MG63 (cell line): Measurements from ENCODE around the gene CGNL1. TPM values are rescaled to one million over a fixed set of nuclear protein-coding genes. Genes with fewer than 3 reads are reported as not detected.

Experiments
- DNase-seq: peaks from one replicate; pipeline ENCODE4 v3.0.0-alpha.2; 2020
- H3K27me3 ChIP-seq: fragments of 250-450 bp; sonication (Bioruptor Pico); 2 replicates; pipeline ENCODE4 v1.5.1; 2020; ENCODE audit warnings: mild to moderate bottlenecking, moderate library complexity
- H3K36me3 ChIP-seq: fragments of 250-450 bp; sonication (Bioruptor Pico); 2 replicates; pipeline ENCODE4 v1.5.1; 2020; ENCODE audit warnings: mild to moderate bottlenecking, moderate library complexity
- H3K4me3 ChIP-seq: fragments of 250-450 bp; sonication (Bioruptor Pico); 2 replicates; pipeline ENCODE4 v1.5.1; 2020; ENCODE audit warnings: mild to moderate bottlenecking, moderate library complexity
- H3K9me3 ChIP-seq: fragments of 250-450 bp; sonication (Bioruptor Pico); 2 replicates; pipeline ENCODE4 v1.5.1; 2020; ENCODE audit warnings: mild to moderate bottlenecking, moderate library complexity
- total RNA-seq: library from RNA; depleted of rRNA; stranded (reverse); fragments of >200 nt; shearing (Covaris generic); gene quantifications from 2 replicates; pipeline ENCODE4 v1.2.3, GENCODE V29; 2014; ENCODE audit warnings: low replicate concordance

The CGNL1 gene
- total RNA-seq, 1 experiment from 2014 or later: 0.03 TPM

DNA sequence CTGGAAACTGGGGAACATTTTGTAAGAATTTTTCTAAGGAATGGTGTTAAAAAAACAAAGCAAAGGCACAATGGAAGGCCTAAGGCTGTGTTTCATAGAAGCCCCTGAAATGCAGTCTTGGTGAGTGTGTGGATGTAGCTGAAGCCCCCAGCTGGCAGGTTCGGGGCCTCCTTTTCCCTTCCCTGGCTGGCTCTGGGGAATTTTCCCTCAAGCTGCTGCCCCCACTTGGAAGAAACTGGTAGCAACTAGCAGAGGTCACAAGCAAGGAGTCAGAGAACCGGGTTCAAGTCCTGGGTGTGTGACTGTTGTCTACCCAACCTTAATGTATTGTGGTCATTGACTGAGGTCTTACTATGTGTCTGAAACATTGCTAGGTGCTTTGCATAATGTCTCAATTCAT lies 130.1 kb downstream of the CGNL1 start:
- Histone ChIP-seq H3K4me3 (no peak overlapping the region), H3K9me3 (no peaks in the 10 kb centered on the region), H3K36me3 (no peaks in the 10 kb centered on the region), H3K27me3 (no peaks in the 10 kb centered on the region)
- DNase-seq: no peak

DNA sequence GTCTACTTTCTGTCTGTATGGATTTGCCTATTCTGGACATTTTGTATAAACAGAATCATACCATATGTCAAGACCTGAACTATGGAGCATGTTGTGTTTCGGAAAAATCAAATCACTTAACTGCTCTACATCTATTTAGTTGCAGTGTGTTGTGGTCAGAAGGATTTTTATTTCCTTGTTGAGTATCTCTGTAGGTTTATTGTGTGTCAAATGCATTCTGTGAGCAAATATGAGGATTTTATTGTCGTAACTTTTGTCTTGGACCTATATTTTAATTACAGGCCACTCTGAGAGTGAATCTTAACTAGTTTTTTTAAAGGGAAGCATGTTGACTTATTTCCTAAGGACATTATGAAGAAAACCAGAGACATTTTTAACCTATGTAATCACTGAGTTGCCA lies 130.8 kb downstream of the CGNL1 start:
- Histone ChIP-seq H3K27me3 (no peaks in the 10 kb centered on the region), H3K9me3 (no peaks in the 10 kb centered on the region), H3K36me3 (no peaks in the 10 kb centered on the region), H3K4me3 (no peak overlapping the region)
- DNase-seq: no peak

DNA sequence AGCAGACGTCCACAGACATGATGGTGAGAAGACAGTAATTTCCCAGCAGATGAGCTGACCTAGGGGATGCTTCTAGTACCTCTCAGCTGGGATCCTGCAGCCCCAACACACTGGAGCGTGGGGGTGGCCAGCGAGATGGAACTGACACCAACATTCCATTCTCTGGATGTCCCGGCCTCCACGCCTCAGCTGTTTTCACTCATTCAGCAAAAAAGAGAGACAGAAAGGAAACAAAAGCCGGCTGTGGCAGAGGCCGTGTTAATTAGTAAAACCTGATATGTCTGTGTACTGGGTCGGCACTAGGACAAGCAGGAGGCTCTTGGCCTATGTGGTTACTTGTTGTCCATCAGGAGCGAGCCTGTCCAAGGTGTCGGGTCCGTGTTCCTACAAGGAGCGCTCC lies 132.8 kb downstream of the CGNL1 start:
- DNase-seq: no peak
- Histone ChIP-seq H3K36me3 (no peaks in the 10 kb centered on the region), H3K4me3 (no peak overlapping the region), H3K9me3 (no peaks in the 10 kb centered on the region), H3K27me3 (no peaks in the 10 kb centered on the region)

DNA sequence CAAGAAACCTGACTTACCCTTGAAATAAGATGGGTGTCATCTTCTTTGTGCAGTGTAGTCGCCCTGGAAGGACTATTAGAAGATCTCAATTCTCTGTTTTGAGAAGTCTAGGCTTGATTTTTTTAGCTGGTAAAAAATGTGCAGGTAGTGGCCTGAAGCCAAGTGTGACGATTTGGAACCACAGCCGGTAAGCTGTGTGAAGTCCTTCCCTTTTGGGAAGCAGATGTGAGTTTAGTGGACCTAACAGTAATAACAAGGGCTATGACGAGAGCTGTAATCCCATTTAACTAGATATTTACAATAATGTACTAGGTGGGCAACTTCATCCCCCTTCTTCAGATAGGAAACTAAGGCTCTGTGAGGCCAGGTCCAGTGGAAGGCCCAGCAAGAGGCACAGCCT lies 133.7 kb downstream of the CGNL1 start:
- H3K27me3 ChIP-seq: no peaks in the 10 kb centered on the region
- H3K4me3 ChIP-seq: no peak overlapping the region
- DNase-seq: no peak
- no peaks in the 10 kb centered on the region for H3K9me3 ChIP-seq
- H3K36me3 ChIP-seq: no peaks in the 10 kb centered on the region

DNA sequence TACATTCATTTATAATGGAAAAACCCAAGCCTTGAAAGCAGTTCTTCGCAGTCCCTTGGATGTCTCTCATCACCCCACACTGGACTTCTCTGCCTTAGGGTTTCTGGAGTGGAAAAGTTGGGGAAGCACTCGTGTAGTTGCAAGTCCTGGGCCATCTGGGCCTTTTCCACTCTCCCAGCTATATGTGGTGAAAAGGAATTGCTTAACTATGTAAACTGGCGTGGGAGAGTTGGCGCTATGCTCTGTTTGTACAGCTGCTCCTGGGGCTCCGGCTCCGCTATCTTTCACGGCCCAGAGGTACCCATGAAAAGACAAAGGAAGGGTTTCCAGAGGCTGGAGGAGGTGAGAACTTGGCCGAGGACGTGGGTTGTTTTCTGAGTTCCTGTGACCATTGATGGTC lies 134.3 kb downstream of the CGNL1 start:
- Histone ChIP-seq H3K36me3 (no peaks in the 10 kb centered on the region), H3K9me3 (no peaks in the 10 kb centered on the region), H3K27me3 (no peaks in the 10 kb centered on the region), H3K4me3 (no peak overlapping the region)
- DNase-seq: no peak

DNA sequence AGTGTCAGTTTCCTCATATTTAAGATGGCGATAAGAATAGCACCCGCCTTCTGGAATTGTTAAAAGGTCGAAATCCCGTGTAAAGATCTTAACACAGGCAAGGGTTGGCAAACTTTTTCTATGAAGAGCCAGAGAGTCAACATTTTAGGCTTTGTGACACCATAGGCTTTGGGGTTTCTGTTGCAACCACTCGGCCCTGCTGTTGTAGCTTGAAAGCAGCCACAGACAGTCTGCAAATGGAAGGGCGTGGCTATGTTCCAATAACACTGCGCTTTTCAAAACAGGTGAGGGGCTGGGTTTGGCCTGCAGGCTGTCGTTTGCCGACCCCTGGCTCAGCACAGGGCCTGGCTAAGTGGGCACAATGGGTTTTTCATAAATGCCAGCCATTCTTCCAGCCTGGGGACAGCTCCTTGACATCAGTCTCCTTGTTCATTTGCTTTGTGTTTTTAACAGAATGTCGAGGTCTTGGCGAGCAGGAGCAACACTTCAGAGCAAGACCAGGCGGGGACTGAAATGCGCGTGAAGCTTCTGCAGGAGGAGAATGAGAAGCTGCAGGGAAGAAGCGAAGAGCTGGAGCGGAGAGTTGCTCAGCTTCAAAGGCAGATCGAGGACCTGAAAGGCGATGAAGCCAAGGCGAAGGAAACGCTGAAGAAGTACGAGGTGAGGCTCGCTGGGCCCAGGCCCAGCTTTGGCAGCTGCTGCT lies 140.2 kb downstream of the CGNL1 start:
- Histone ChIP-seq H3K9me3 (no peaks in the 10 kb centered on the region), H3K4me3 (no peak overlapping the region), H3K27me3 (no peaks in the 10 kb centered on the region), H3K36me3 (no peaks in the 10 kb centered on the region)
- no peak for DNase-seq

DNA sequence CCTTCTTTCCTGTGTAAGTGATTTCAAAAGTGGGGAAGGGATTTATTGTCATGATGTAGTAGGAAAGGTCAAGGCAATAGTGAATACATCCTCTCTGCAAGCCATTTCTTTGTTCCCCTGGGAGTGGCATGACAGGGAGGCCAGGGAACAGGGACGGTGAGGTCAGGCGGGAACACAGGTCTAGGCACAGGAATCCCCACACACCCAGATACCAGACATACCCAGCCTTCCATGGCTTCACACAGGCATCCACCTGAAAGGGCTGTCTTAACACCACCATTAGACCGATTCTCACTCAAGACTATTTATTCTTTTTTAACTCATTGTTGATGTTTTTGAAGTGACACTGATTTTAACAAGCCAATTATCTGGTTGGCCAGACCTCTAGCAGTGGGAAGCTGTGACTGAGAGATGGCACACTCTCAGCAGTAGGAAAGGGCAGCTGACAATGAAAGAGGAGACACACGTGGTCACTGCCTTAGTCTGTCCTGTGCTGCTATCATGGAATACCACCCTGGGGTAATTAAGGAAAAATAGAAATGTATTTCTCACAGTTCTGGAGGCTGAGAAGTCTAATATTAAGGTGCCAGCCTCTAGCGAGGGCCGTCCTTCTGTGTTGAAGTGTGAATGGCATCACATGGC lies 140.8 kb downstream of the CGNL1 start:
- H3K4me3 ChIP-seq: no peak overlapping the region
- H3K9me3 ChIP-seq: no peaks in the 10 kb centered on the region
- no peaks in the 10 kb centered on the region for H3K27me3 ChIP-seq
- no peaks in the 10 kb centered on the region for H3K36me3 ChIP-seq
- DNase-seq: no peak

DNA sequence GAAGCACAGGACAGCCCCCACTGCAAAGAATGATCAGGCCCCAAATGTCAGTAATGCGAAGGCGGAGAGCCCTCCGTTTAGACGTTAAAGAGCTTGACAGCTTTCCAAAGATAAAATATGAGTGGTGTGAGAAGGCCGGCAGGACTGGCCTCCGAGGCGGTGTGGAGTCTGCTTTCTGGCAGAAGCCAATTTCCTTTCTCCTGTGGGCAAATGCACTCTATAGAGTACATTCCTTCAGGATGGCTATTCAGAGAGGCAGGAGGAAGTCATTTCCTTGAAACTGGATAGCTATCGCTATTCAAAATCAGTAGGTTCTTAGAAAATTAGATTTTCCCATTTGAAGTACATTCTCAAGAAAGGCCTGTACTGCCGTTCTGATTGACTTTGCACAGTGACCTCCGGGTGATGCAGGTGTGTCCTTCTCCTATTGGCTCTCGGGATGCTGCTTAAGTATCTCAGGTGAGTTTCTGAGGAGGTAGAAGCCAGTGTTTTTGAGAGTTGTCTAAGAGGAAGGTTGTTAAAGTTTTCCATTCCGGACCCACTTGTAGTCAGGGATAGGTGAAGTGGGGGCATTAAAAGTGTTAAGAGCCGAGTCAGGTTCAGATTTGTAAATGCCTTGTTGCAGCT lies 142.6 kb downstream of the CGNL1 start:
- H3K36me3 ChIP-seq: no peaks in the 10 kb centered on the region
- H3K27me3 ChIP-seq: no peaks in the 10 kb centered on the region
- H3K4me3 ChIP-seq: no peak overlapping the region
- no peak for DNase-seq
- H3K9me3 ChIP-seq: no peaks in the 10 kb centered on the region

DNA sequence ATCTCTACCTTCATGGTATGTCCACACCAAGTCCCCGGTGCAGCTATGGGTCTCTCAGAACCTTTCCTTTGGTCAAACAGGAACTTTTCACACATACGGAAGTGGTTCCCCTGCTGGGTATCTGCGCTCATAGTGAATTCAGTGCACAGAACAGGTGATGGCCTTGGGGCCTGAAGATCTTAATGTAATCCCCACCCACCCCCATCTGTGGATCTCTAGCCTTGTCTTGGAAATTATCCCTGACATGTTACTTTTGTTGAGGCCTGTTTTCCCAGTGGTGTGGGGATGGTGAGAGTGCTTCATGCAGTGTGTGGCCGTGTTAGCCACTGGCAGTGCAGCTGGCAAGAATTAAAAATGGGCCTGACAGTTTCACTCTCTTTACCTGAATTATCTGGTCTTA lies 143.5 kb downstream of the CGNL1 start:
- no peaks in the 10 kb centered on the region for H3K9me3 ChIP-seq
- DNase-seq: no peak
- no peaks in the 10 kb centered on the region for H3K36me3 ChIP-seq
- no peak overlapping the region for H3K4me3 ChIP-seq
- no peaks in the 10 kb centered on the region for H3K27me3 ChIP-seq

DNA sequence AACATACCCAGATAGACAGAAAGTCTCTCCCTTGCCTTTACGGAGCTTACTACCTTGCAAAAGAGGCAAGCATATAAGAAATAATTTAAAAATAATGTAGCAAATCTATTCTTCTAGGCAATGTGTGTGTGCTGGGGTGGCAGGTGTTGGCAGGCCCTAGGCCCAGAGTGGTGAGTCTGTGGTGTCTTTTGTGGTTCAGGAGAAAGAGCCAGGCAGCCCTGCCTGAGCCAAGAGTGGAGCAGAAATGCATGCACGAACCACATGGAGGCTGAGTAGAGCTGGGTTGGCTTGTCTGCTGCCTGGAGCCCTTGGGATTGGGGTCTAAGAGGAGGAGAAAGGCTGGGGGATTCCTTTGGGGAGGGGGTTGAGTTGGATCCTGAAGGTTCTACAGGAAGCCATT lies 145.2 kb downstream of the CGNL1 start:
- DNase-seq: no peak
- H3K36me3 ChIP-seq: no peaks in the 10 kb centered on the region
- H3K9me3 ChIP-seq: no peaks in the 10 kb centered on the region
- no peak overlapping the region for H3K4me3 ChIP-seq
- no peaks in the 10 kb centered on the region for H3K27me3 ChIP-seq

DNA sequence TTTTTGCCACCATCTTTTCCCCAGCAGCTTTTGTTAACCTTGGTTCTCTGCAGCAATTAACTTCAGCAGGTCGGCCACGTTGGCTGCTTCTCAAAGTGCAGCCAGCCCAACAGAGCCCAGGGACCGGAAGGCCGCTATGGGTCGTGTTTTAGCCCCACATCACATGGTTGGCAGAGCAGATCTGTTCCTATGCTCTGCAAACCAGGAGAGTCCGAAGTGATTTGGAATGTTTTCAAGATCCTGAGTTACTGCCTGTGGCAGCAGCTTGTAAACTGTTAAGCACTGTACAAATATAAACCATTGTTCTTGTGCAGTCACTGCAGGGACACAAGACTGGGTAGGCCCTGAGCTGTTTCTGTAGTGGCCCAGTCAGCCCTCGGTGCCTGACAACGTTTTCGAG lies 145.8 kb downstream of the CGNL1 start:
- Histone ChIP-seq H3K36me3 (no peaks in the 10 kb centered on the region), H3K4me3 (no peak overlapping the region), H3K27me3 (no peaks in the 10 kb centered on the region), H3K9me3 (no peaks in the 10 kb centered on the region)
- no peak for DNase-seq

DNA sequence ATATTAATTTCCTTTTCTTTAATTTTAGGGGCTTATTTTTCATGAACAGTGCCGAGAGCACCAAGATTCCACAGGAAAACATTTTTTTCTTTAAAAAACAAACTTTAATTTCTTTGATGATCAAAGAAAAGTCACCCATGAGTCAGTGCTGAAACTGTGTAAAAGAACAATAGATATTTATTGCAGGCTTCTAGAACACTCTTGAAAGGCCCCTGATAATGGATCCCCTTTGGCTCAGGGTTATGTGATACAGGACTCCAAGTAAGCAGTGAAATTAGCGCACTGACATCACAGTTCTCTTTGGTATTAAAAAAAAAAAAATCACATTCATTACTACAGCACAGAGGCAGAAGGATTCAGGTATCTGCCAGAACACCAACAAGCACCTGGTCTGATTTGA lies 149.3 kb downstream of the CGNL1 start:
- Histone ChIP-seq H3K9me3 (no peaks in the 10 kb centered on the region), H3K4me3 (no peak overlapping the region), H3K36me3 (no peaks in the 10 kb centered on the region), H3K27me3 (no peaks in the 10 kb centered on the region)
- DNase-seq: no peak

DNA sequence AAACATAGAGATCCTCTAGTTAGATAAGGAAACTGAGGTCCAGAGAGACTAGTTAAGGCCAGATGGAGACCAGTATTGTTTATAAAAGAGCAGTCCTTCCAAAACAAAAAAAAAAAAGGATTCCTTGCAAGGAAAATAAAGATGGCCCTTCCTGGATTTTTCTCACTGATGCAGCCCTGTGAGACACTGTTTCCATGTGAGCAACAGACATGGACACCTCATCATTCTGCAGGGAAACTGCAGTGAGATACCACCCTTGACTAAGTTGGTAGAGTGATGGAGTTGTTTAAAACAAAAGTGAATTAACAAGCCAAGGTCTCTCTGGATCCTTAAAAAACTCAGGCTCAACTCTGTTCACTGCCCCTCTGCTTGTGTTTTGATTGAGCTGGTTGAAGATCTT lies 149.8 kb downstream of the CGNL1 start:
- Histone ChIP-seq H3K27me3 (no peaks in the 10 kb centered on the region), H3K36me3 (no peaks in the 10 kb centered on the region), H3K9me3 (no peaks in the 10 kb centered on the region), H3K4me3 (no peak overlapping the region)
- no peak for DNase-seq

DNA sequence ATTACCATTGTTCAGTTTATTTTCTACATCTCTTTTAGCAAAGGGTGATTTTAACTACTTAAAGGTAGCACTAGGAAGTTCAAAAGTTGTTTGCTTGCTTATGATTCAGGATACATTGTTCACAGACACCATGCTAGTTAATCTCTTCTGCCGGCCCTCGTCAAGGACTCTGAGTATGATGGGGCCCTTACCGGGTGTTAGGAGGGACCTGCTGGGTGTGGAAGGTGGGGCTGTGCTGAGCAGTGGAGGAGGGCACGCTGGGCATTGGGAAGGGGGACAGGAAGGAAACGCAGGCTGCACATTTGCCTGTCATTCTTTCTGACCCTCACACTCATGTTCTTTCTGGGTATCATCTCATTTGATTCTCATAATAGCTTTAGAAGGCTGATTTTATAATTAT lies 150.3 kb downstream of the CGNL1 start:
- no peaks in the 10 kb centered on the region for H3K9me3 ChIP-seq
- DNase-seq: no peak
- no peaks in the 10 kb centered on the region for H3K36me3 ChIP-seq
- no peaks in the 10 kb centered on the region for H3K27me3 ChIP-seq
- H3K4me3 ChIP-seq: no peak overlapping the region

DNA sequence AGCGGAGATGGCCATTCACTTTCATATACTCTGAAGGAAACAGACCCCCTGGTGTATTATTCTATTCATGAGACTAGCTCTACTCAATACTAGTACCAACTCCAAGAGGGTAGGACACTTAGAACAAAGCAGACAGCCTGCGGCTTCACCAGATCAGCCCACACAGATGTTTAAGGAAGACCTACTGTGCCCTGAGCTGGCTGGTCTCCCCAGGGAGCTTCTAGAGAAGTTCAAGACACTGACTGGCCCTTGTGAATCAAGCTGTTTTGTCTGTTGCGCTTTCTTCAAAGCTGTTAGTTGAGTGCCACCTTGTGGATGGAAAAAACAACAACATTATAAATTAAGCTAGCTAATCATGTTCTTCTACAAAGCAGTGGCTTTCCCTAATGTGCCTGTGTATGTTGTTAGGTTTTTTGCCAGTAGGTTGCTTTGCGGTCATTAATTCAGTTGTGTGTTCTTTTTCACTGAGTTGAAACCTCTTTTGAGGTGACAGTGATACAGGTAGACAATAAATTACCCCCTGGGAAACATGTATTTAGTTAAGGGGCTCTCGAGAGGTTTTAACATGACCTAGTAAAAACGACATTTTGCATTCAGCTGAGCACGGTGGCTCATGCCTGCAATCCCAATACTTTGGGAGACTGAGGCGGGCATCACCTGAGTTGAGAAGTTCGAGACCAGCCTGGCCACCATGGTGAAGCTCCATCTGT lies 151.2 kb downstream of the CGNL1 start:
- Histone ChIP-seq H3K36me3 (no peaks in the 10 kb centered on the region), H3K9me3 (no peaks in the 10 kb centered on the region), H3K27me3 (no peaks in the 10 kb centered on the region), H3K4me3 (no peak overlapping the region)
- DNase-seq: peak; percentile 79

DNA sequence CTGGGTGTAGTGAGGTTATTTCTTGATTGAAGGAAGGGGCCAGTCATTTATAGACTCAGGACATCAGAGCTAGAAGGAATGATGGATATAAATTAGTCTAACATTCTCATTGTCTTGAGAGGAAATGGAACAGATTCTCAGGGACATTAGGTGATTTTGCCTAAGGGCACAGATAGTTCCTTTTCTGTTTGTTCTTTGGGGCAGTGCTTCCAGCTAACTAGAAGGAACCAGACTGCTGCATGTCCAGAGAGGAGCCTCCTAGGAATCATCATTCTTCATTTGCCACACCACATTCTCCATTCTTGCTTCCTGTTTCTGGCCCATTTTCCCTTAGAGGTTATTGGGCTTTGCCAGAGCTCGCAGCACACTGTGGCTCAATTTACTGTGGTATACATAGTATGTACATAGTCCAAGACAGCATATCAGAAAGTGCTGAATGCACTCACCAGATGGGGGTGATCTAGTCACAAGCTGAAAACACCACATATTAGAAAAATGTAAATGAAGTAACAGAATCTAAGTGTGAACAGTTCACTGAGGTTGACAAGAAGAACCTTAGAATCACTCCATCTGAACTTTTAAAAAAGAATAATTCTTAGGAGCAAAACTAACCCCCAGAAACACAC lies 152.7 kb downstream of the CGNL1 start:
- Histone ChIP-seq H3K36me3 (no peaks in the 10 kb centered on the region), H3K27me3 (no peaks in the 10 kb centered on the region)
- DNase-seq: no peak

DNA sequence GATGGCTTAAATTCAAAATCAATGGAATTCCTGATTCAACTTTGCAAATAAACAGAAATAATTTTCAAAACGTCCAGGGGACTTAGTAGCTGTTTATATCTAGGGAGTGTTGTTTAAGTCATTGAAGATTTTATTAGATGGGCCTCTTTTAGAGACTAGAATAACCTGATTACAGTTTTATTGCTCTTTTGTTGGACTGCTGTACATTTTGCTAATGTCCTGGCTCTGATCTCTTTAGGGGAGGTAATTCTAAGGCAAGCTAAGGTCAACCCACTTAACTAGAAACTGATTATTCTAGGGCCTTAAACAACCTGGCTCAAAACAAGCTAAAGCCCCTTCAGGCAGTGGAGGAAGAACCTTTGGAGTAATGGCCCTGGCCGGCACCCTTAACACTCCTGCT lies 153.4 kb downstream of the CGNL1 start:
- Histone ChIP-seq H3K27me3 (no peaks in the 10 kb centered on the region), H3K4me3 (no peak overlapping the region), H3K36me3 (no peaks in the 10 kb centered on the region), H3K9me3 (no peaks in the 10 kb centered on the region)
- DNase-seq: no peak

More for the DNA sequence above, 152.7 kb downstream of the CGNL1 start:
- Histone ChIP-seq H3K9me3 (no peaks in the 10 kb centered on the region), H3K4me3 (no peak overlapping the region)
